Spleen (tissue), 7 donors: ENCODE results near the gene RAPSN.

Source experiments
- POLR2A ChIP-seq, 3 donors: fragments of 450-650 bp; IDR thresholded peaks; one replicate each; pipeline ENCODE4 v1.5.1; 2017; ENCODE audit warnings: antibody characterized with exemption in 3 of 3, mild to moderate bottlenecking in 1 of 3
- TF ChIP-seq, protein P1 (sequence below), 11 experiments: fragments of 200-600 bp in 7 of 11; fragments of 450-650 bp in 4 of 11; sonication (generic) in 4 of 11; IDR thresholded peaks in 8 of 11; conservative IDR thresholded peaks in 3 of 11; 1 replicate in 7 of 11; 2 replicates in 4 of 11; pipeline versions ENCODE4 v1.4.0 to v1.8.0; 2016 to 2021; ENCODE audit warnings: antibody characterized with exemption in 11 of 11, inconsistent platforms in 4 of 11, mild to moderate bottlenecking in 1 of 11
- donor health status: DM: no; HTN: no; CAD: no; lungs with moderate emphysema.
- donor health status: DM: no; HTN: no; CAD: no.
- donor health status: DM: no; HTN: no; CAD: no.

DNA sequence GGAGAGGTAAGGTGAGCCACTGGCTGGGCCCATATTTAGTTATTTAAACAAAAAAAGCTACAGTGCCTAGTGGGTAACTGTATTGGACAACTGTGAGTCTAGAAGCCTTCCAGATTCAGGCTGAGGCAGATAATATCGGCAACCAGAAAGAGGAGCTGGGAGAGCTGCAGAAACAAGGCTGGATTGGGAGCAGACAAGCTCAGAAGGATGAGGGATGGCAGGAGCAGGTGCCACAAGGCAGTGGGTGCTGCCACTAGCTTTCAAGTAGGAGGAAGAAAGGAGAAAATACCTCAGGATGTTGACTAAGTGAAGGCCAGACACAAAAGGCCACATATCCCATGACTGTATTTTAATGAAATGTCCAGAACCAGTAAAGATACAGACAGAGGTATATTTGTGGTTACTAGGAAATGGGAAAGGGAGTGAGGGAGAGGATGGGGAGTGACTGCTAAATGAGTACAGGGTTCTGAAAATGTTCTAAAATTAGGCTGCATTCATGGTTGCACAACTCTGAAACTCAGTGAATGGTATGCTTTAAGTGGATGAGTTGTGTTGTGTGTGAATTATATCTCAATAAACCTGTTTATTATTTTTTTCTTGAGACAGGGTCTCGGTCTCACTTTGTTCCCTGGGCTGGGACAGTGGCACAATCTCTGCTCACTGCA is 11.8 kb upstream of the RAPSN start:
- TF ChIP-seq, protein P1, sequence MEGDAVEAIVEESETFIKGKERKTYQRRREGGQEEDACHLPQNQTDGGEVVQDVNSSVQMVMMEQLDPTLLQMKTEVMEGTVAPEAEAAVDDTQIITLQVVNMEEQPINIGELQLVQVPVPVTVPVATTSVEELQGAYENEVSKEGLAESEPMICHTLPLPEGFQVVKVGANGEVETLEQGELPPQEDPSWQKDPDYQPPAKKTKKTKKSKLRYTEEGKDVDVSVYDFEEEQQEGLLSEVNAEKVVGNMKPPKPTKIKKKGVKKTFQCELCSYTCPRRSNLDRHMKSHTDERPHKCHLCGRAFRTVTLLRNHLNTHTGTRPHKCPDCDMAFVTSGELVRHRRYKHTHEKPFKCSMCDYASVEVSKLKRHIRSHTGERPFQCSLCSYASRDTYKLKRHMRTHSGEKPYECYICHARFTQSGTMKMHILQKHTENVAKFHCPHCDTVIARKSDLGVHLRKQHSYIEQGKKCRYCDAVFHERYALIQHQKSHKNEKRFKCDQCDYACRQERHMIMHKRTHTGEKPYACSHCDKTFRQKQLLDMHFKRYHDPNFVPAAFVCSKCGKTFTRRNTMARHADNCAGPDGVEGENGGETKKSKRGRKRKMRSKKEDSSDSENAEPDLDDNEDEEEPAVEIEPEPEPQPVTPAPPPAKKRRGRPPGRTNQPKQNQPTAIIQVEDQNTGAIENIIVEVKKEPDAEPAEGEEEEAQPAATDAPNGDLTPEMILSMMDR (IDR thresholded peaks at IDR 0.05 in 8 of 11, conservative IDR thresholded peaks at IDR 0.05 in 3 of 11) = no peak
- TF ChIP-seq POLR2A (IDR thresholded peaks at IDR 0.05) = no peak
